OCI-LY1 (cell line): ENCODE results near the gene TRRAP.

Experiments used
- H2AFZ ChIP-seq: fragments of 200-600 bp; sonication (generic), shearing (Covaris generic); 2 replicates; pipeline ENCODE4 v1.6.0; 2014; ENCODE audit warnings: antibody characterized with exemption, mild to moderate bottlenecking, low read length
- H3F3A ChIP-seq: fragments of 200-600 bp; sonication (generic), shearing (Covaris generic); 2 replicates; pipeline ENCODE4 v1.6.0; 2014; ENCODE audit warnings: mild to moderate bottlenecking, antibody characterized with exemption, low read length, moderate library complexity; ENCODE audit not compliant: insufficient read depth
- H3K27ac ChIP-seq: fragments of 200-600 bp; sonication (generic); 2 replicates; pipeline ENCODE4 v1.5.1; 2014; ENCODE audit warnings: low read length, mixed run types, mild to moderate bottlenecking, low read depth; ENCODE audit not compliant: poor library complexity, severe bottlenecking
- H3K27me3 ChIP-seq: fragments of 200-600 bp; sonication (generic); 2 replicates; pipeline ENCODE4 v1.6.0; 2014; ENCODE audit warnings: antibody characterized with exemption, mild to moderate bottlenecking, low read length, moderate library complexity; ENCODE audit not compliant: insufficient read depth
- H3K36me3 ChIP-seq: fragments of 200-600 bp; sonication (generic); 2 replicates; pipeline ENCODE4 v1.6.1; 2014; ENCODE audit warnings: mild to moderate bottlenecking, antibody characterized with exemption, low read length, moderate library complexity, mixed read lengths; ENCODE audit not compliant: insufficient read depth
- H3K4me1 ChIP-seq: fragments of 200-600 bp; sonication (generic); 2 replicates; pipeline ENCODE4 v1.5.1; 2014; ENCODE audit warnings: mild to moderate bottlenecking, low read length, moderate library complexity; ENCODE audit not compliant: insufficient read depth, severe bottlenecking
- H3K4me2 ChIP-seq: fragments of 200-600 bp; sonication (generic), shearing (Covaris generic); 2 replicates; pipeline ENCODE4 v1.6.1; 2014; ENCODE audit warnings: low read length
- H3K4me3 ChIP-seq: fragments of 200-600 bp; sonication (generic); 2 replicates; pipeline ENCODE4 v1.5.1; 2014; ENCODE audit warnings: low read length, low read depth, mild to moderate bottlenecking, mixed read lengths; ENCODE audit not compliant: poor library complexity, severe bottlenecking
- H3K79me2 ChIP-seq: fragments of 200-600 bp; shearing (Covaris generic); 2 replicates; pipeline ENCODE4 v1.6.1; 2016; ENCODE audit warnings: mixed run types, low read length, mixed read lengths; ENCODE audit not compliant: insufficient read depth
- H3K9ac ChIP-seq: fragments of 200-600 bp; sonication (generic), shearing (Covaris generic); 2 replicates; pipeline ENCODE4 v1.6.1; 2014; ENCODE audit warnings: mild to moderate bottlenecking, low read length, mixed read lengths
- H3K9me2 ChIP-seq: fragments of 200-600 bp; sonication (generic), shearing (Covaris generic); 2 replicates; pipeline ENCODE4 v1.6.1; 2014; ENCODE audit warnings: low read depth, mild to moderate bottlenecking, low read length, mixed read lengths
- H3K9me3 ChIP-seq: fragments of 200-600 bp; shearing (Covaris generic); 2 replicates; pipeline ENCODE4 v1.6.1; 2014; ENCODE audit warnings: low read length, mixed read lengths
- H4K20me1 ChIP-seq: fragments of 200-600 bp; sonication (generic), shearing (Covaris generic); 2 replicates; pipeline ENCODE4 v1.6.0; 2016; ENCODE audit warnings: mild to moderate bottlenecking, low read length; ENCODE audit not compliant: insufficient read depth
- EZH2 ChIP-seq: fragments of 200-600 bp; sonication (generic), shearing (Covaris generic); IDR thresholded peaks from 2 replicates; pipeline ENCODE4 v1.8.0; 2017; ENCODE audit warnings: borderline replicate concordance, mixed run types, mild to moderate bottlenecking, antibody characterized with exemption, low read length, moderate library complexity, mixed read lengths
- TF ChIP-seq, protein P1 (sequence below): fragments of 200-600 bp; sonication (generic), shearing (Covaris generic); IDR thresholded peaks from 2 replicates; pipeline ENCODE4 v1.5.1; 2017; ENCODE audit warnings: mild to moderate bottlenecking, antibody characterized with exemption, low read length, moderate library complexity, mixed read lengths

Gene TRRAP

DNA sequence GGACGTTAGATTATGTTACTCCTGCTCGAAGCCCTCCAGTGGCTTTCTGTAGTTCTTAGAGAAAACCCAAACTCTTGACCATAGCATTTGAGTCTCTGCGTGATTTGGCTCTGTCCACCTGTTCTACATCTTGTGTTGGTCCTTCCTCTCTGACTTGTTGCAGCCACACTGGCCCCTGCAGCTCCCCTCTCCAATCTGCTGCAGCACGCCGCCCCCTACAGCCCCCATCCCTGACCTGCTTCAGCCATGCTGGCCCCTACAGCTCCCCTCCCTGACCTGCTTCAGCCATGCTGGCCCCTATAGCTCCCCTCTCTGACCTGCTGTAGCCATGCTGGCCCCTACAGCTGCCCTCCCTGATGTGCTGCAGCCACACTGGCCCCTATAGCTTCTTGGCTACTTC lies 29.2 kb downstream of the TRRAP start:
- Histone ChIP-seq H3K36me3 (peaks cover 96% of the 10 kb centered on the region), H3K9me3 (no peaks in the 10 kb centered on the region), H3K27ac (no peak overlapping the region), H2AFZ (no peak overlapping the region), H3K4me3 (no peak overlapping the region), H3K4me1 (peaks cover 14% of the 10 kb centered on the region), H3K27me3 (no peaks in the 10 kb centered on the region), H3F3A (no peaks in the 10 kb centered on the region), H4K20me1 (no peaks in the 10 kb centered on the region), H3K79me2 (no peaks in the 10 kb centered on the region), H3K9ac (no peak overlapping the region), H3K4me2 (no peak overlapping the region), H3K9me2 (no peaks in the 10 kb centered on the region)
- no peak for TF ChIP-seq EZH2
- TF ChIP-seq, protein P1, sequence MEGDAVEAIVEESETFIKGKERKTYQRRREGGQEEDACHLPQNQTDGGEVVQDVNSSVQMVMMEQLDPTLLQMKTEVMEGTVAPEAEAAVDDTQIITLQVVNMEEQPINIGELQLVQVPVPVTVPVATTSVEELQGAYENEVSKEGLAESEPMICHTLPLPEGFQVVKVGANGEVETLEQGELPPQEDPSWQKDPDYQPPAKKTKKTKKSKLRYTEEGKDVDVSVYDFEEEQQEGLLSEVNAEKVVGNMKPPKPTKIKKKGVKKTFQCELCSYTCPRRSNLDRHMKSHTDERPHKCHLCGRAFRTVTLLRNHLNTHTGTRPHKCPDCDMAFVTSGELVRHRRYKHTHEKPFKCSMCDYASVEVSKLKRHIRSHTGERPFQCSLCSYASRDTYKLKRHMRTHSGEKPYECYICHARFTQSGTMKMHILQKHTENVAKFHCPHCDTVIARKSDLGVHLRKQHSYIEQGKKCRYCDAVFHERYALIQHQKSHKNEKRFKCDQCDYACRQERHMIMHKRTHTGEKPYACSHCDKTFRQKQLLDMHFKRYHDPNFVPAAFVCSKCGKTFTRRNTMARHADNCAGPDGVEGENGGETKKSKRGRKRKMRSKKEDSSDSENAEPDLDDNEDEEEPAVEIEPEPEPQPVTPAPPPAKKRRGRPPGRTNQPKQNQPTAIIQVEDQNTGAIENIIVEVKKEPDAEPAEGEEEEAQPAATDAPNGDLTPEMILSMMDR: peak; percentile 13; the same call in 1 of the 2 replicates

DNA sequence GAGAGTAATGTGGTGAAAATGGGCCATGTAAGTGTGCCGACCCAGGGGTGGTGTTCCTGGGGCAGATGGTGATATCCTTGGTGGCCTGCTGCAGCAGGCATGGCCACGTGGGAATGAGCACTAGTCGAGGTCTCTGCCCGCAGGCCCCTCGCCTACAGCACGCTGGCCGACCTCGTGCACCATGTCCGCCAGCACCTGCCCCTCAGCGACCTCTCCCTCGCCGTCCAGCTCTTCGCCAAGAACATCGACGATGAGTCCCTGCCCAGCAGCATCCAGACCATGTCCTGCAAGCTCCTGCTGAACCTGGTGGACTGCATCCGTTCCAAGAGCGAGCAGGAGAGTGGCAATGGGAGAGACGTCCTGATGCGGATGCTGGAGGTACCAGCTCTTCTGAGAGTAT lies 30.3 kb downstream of the TRRAP start:
- H3K4me3 ChIP-seq: no peak overlapping the region
- H3K9ac ChIP-seq: no peak overlapping the region
- H4K20me1 ChIP-seq: no peaks in the 10 kb centered on the region
- no peaks in the 10 kb centered on the region for H3K79me2 ChIP-seq
- no peak overlapping the region for H2AFZ ChIP-seq
- H3K27ac ChIP-seq: no peak overlapping the region
- peaks cover 14% of the 10 kb centered on the region for H3K4me1 ChIP-seq
- H3K27me3 ChIP-seq: no peaks in the 10 kb centered on the region
- H3K36me3 ChIP-seq: peaks cover 96% of the 10 kb centered on the region
- no peak overlapping the region for H3K4me2 ChIP-seq
- no peaks in the 10 kb centered on the region for H3K9me2 ChIP-seq
- H3K9me3 ChIP-seq: no peaks in the 10 kb centered on the region
- TF ChIP-seq EZH2: no peak
- H3F3A ChIP-seq: no peaks in the 10 kb centered on the region

DNA sequence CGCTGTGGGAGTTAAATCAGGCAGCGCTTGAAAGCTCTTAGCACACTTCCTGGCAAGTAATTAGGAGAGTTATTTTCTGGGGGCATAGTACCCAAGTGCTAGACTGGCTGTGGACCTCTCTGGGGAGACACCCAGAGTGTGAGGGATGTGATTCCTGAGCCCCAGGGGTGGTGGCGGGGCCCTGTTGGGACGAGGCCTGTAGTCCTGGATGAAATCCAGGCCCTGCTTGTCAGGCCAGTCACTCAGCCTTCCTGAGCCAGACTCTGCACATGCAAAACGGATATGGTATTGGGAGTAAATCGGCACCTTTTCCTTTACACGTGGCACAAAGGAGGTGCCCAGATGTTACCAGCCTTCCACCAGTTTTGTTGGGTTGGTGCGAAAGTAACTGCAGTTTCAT lies 31.2 kb downstream of the TRRAP start:
- Histone ChIP-seq H3K27me3 (no peaks in the 10 kb centered on the region), H3K27ac (peak overlapping the region; percentile 35), H3F3A (no peaks in the 10 kb centered on the region), H3K79me2 (no peaks in the 10 kb centered on the region), H3K4me1 (peaks cover 14% of the 10 kb centered on the region), H3K9me2 (no peaks in the 10 kb centered on the region), H4K20me1 (no peaks in the 10 kb centered on the region), H3K4me3 (no peak overlapping the region), H3K4me2 (no peak overlapping the region), H3K36me3 (peaks cover 93% of the 10 kb centered on the region), H2AFZ (no peak overlapping the region), H3K9ac (no peak overlapping the region), H3K9me3 (no peaks in the 10 kb centered on the region)
- TF ChIP-seq, protein P1: no peak
- TF ChIP-seq EZH2: no peak

- no peak overlapping the region for H3K4me3 ChIP-seq
- H3K9me2 ChIP-seq: no peaks in the 10 kb centered on the region
- no peaks in the 10 kb centered on the region for H3K27me3 ChIP-seq
- H3K4me1 ChIP-seq: peaks cover 14% of the 10 kb centered on the region
- H3K9ac ChIP-seq: no peak overlapping the region
- H3K9me3 ChIP-seq: no peaks in the 10 kb centered on the region
- H3K36me3 ChIP-seq: peaks cover 90% of the 10 kb centered on the region
- no peaks in the 10 kb centered on the region for H4K20me1 ChIP-seq
- no peaks in the 10 kb centered on the region for H3K79me2 ChIP-seq
- H3K4me2 ChIP-seq: no peak overlapping the region
- no peak overlapping the region for H2AFZ ChIP-seq
- peak overlapping the region; percentile 78 for H3K27ac ChIP-seq
- TF ChIP-seq, protein P1: no peak
- no peak for TF ChIP-seq EZH2
- H3F3A ChIP-seq: no peaks in the 10 kb centered on the region
These were observed 32.1 kb downstream of the TRRAP start for GRCh38 chr7:98910427-98910826.
